ENCODE results near the gene PCCA. TPM values are rescaled to one million over a fixed set of nuclear protein-coding genes. Genes with fewer than 3 reads are reported as not detected.

PCCA gene
- total and polyA plus RNA-seq, 4 donors = 45.1 to 378 (median 110) TPM

DNA sequence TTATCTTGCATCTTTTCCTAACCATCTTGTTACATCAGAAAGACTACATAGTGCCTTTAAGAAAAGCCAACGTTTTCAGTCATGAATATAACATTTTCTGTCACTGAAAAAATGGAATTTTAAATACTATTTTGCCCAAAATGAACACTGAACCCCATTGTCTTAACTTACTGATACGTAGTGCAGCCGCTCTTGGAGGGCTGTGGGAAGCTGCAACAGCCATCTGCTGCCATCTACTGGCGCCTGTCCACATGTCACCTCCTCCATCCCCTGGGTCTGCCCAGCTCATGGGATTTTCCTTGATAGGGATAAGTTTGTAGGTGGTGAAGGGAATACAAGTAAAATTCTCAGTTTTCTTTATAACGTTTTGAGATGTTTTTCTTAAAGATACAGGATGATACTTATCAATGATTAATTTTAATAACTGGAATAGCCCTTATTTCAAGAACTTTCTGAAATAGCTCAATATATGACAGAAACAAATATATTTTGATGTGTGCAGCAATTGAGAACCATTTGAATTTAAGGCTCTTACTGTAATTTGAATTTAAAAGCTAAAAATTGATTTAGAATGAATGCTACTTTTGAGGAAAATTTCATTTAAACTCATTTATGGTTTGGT lies 426.0 kb downstream of the PCCA start:
- no peak overlapping the region for H3K4me3 ChIP-seq (ENCODE audit: low read depth, low read length)
- H3K4me1 ChIP-seq (ENCODE audit: control insufficient read depth, insufficient read depth, low read length) = peaks cover 9% of the 10 kb centered on the region
- H3K27me3 ChIP-seq (ENCODE audit: control insufficient read depth, insufficient read depth, low read length) = no peaks in the 10 kb centered on the region
- no peaks in the 10 kb centered on the region for H3K36me3 ChIP-seq (ENCODE audit: control insufficient read depth, insufficient read depth, low read length)
- 0% methylated on average over 2 of the region's 5 CpGs for WGBS (ENCODE audit: insufficient coverage)
- peak in 5 of 6 donors; percentile 71 to 95 (median 80) for DNase-seq (ENCODE audit: low read depth in 4 of 6, low spot score in 6 of 6)
- H3K27ac ChIP-seq (ENCODE audit: low read depth, low read length) = peak overlapping the region; percentile 75
- H3K9me3 ChIP-seq (ENCODE audit: control insufficient read depth, insufficient read depth, low read length) = no peaks in the 10 kb centered on the region

DNA sequence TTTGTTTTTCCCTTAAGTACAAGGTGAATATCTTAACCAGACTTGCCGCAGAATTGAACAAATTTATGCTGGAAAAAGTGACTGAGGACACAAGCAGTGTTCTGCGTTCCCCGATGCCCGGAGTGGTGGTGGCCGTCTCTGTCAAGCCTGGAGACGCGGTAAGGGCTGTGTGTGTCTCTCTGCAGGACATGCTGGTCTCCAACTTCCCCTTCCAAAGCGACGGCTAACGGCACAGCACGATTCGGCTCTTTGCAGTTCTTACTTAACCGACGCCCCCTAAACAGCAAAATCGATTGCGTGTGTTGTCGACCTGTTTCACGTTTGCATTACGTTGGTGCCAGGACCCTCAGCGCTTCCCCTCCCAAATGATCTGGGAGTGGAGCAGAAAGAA lies 426.5 kb downstream of the PCCA start:
- Histone ChIP-seq H3K27ac (ENCODE audit: low read depth, low read length) (peak overlapping the region; percentile 75), H3K4me3 (ENCODE audit: low read depth, low read length) (no peak overlapping the region)
- 50% methylated on average over 19 of the region's 20 CpGs for WGBS (ENCODE audit: insufficient coverage)

DNA sequence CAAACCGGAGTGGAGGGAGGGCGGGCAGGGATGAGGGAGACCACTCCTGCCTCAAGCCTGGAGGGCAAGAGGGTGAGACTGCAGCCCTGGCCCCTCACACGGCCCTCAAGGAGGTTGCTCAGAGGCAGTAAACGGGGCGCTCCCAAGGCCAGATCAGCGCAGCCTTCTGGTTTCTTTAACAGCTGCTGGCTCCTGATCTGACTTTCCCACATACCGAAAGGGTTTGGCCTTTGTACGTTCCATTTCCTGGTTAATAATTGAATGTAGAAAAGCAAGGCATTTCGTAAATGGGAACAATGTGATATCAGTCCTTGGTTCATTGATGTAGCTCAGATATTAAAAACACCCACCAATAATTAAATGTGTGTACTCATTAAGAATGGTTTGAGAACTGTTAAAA lies 428.2 kb downstream of the PCCA start:
- Histone ChIP-seq H3K27ac (ENCODE audit: low read depth, low read length) (peak overlapping the region; percentile 75), H3K36me3 (ENCODE audit: control insufficient read depth, insufficient read depth, low read length) (no peaks in the 10 kb centered on the region), H3K9me3 (ENCODE audit: control insufficient read depth, insufficient read depth, low read length) (no peaks in the 10 kb centered on the region), H3K27me3 (ENCODE audit: control insufficient read depth, insufficient read depth, low read length) (no peaks in the 10 kb centered on the region), H3K4me3 (ENCODE audit: low read depth, low read length) (no peak overlapping the region), H3K4me1 (ENCODE audit: control insufficient read depth, insufficient read depth, low read length) (peaks cover 6% of the 10 kb centered on the region)
- WGBS (ENCODE audit: insufficient coverage) = 86% methylated on average over 5 of the region's 9 CpGs
- DNase-seq (ENCODE audit: low read depth in 4 of 6, low spot score in 6 of 6) = no peak

More for the DNA sequence above, 426.5 kb downstream of the PCCA start:
- H3K36me3 ChIP-seq (ENCODE audit: control insufficient read depth, insufficient read depth, low read length) = no peaks in the 10 kb centered on the region
- H3K4me1 ChIP-seq (ENCODE audit: control insufficient read depth, insufficient read depth, low read length) = peaks cover 9% of the 10 kb centered on the region
- H3K9me3 ChIP-seq (ENCODE audit: control insufficient read depth, insufficient read depth, low read length) = no peaks in the 10 kb centered on the region
- DNase-seq (ENCODE audit: low read depth in 4 of 6, low spot score in 6 of 6) = no peak
- H3K27me3 ChIP-seq (ENCODE audit: control insufficient read depth, insufficient read depth, low read length) = no peaks in the 10 kb centered on the region

DNA sequence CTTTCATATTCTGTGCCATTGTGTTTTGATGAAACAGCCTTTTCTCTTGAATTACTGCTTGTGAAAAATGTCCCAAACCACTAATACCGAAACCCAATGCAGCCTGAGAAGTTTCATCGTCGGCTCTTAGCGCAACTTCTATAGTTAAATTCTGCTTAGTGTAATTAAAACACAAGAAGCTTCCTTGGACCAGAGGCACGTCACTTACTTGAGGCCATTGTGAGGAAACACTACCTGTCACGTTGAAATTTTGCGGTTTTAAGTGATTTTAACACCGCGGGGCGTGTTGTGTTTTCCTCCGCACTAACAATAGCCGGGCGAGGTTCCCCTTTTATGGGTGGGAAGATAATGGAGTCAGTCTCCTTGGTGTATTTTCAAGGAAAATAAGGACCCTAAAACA lies 428.8 kb downstream of the PCCA start:
- Histone ChIP-seq H3K27ac (ENCODE audit: low read depth, low read length) (peak overlapping the region; percentile 75), H3K4me3 (ENCODE audit: low read depth, low read length) (no peak overlapping the region), H3K9me3 (ENCODE audit: control insufficient read depth, insufficient read depth, low read length) (no peaks in the 10 kb centered on the region), H3K27me3 (ENCODE audit: control insufficient read depth, insufficient read depth, low read length) (no peaks in the 10 kb centered on the region), H3K4me1 (ENCODE audit: control insufficient read depth, insufficient read depth, low read length) (peaks cover 8% of the 10 kb centered on the region), H3K36me3 (ENCODE audit: control insufficient read depth, insufficient read depth, low read length) (no peaks in the 10 kb centered on the region)
- no peak for DNase-seq (ENCODE audit: low read depth in 4 of 6, low spot score in 6 of 6)
- 57% methylated on average over 5 of the region's 13 CpGs for WGBS (ENCODE audit: insufficient coverage)

DNA sequence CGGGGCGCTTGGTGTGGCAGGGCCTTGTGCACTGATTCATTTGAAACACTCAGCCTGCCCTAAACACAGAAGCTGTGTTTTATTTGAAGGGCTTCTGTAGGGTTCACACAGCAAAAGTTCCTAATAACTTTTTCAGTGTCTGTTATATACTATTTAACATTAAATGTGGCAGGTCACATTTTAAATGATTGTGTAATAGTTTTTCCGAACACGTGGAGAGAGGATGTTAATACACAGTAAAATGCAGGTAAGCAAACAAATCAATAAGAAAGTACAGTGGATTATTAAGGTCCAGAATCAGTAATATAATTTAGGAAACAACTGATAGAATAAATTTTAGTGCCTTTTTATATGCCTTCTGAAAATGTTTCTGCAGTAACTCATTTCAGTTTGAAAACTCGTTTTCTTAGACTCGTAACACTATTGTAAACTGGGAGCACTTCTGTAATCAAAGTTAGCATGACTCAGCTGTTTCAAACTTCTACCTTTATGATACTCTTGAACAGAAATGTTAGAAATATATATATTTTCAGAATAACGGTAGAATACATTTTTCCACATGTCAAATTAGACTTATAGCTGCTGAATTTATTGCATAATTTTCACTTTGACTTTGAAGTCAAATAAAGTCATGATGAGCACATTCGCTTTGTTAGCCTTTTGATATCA lies 429.6 kb downstream of the PCCA start:
- no CpG with 5 or more reads among the region's 8 CpGs for WGBS (ENCODE audit: insufficient coverage)
- Histone ChIP-seq H3K9me3 (ENCODE audit: control insufficient read depth, insufficient read depth, low read length) (no peaks in the 10 kb centered on the region), H3K4me1 (ENCODE audit: control insufficient read depth, insufficient read depth, low read length) (peaks cover 5% of the 10 kb centered on the region), H3K36me3 (ENCODE audit: control insufficient read depth, insufficient read depth, low read length) (no peaks in the 10 kb centered on the region), H3K27me3 (ENCODE audit: control insufficient read depth, insufficient read depth, low read length) (no peaks in the 10 kb centered on the region), H3K27ac (ENCODE audit: low read depth, low read length) (peak overlapping the region; percentile 75), H3K4me3 (ENCODE audit: low read depth, low read length) (no peak overlapping the region)
- no peak for DNase-seq (ENCODE audit: low read depth in 4 of 6, low spot score in 6 of 6)

- Histone ChIP-seq H3K27me3 (ENCODE audit: control insufficient read depth, insufficient read depth, low read length) (no peaks in the 10 kb centered on the region), H3K4me1 (ENCODE audit: control insufficient read depth, insufficient read depth, low read length) (peaks cover 5% of the 10 kb centered on the region), H3K36me3 (ENCODE audit: control insufficient read depth, insufficient read depth, low read length) (peaks cover 4% of the 10 kb centered on the region), H3K9me3 (ENCODE audit: control insufficient read depth, insufficient read depth, low read length) (no peaks in the 10 kb centered on the region), H3K27ac (ENCODE audit: low read depth, low read length) (peak overlapping the region; percentile 75), H3K4me3 (ENCODE audit: low read depth, low read length) (no peak overlapping the region)
- DNase-seq (ENCODE audit: low read depth in 4 of 6, low spot score in 6 of 6) = no peak
- 100% methylated on average over 7 of the region's 9 CpGs for WGBS (ENCODE audit: insufficient coverage)
Observed at GRCh38 chr13:100519626-100520025, 430.7 kb downstream of the PCCA start.

DNA sequence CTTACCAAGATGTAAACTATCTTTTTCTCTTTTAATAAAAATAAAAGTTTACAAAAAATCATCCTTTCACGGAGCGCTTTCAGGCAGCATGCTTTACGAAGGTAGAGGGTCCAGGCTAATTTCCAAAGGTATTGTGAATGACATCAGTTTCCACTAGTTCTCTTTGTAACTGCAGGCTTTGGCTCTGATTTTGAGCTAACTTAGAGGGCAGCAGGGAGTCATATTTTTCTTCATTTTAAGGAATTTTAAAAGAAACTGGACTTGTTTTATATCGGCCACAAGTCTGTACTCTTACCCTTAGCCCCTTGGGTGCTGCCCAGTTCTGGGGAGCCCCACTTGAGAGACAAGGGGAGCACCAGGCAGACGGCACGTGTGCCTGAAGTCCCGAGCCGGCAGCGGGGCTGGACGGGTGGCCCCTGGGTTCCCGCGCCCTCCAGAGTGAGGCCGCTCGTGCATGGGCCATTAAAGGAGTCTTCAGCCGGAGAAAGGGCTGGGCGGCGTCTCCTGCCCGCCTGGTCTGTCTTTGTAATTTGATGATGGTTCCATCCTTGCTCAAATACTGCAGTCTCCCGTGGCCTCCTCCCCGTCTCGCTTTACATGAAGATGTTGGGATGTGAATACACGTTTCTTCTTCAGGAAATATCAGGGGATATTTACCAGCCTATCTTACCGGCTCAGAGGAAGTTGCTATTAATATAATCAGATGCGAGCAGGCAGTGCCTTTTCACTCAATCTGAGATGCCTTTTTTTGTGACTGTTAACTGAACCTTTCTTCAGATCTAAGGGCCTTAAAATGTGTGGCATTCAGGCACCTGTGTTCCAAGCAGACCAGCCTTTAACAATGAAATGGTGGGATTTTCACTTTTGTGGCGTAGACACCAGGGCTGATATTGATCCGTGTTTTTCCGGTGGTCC lies 432.3 kb downstream of the PCCA start:
- Histone ChIP-seq H3K4me3 (ENCODE audit: low read depth, low read length) (no peak overlapping the region), H3K9me3 (ENCODE audit: control insufficient read depth, insufficient read depth, low read length) (no peaks in the 10 kb centered on the region), H3K27ac (ENCODE audit: low read depth, low read length) (peak overlapping the region; percentile 82), H3K27me3 (ENCODE audit: control insufficient read depth, insufficient read depth, low read length) (no peaks in the 10 kb centered on the region), H3K4me1 (ENCODE audit: control insufficient read depth, insufficient read depth, low read length) (peaks cover 14% of the 10 kb centered on the region), H3K36me3 (ENCODE audit: control insufficient read depth, insufficient read depth, low read length) (peaks cover 6% of the 10 kb centered on the region)
- WGBS (ENCODE audit: insufficient coverage) = 48% methylated on average over 18 of the region's 27 CpGs
- peak in 2 of 6 donors; percentile 52 to 61 for DNase-seq (ENCODE audit: low read depth in 4 of 6, low spot score in 6 of 6)

DNA sequence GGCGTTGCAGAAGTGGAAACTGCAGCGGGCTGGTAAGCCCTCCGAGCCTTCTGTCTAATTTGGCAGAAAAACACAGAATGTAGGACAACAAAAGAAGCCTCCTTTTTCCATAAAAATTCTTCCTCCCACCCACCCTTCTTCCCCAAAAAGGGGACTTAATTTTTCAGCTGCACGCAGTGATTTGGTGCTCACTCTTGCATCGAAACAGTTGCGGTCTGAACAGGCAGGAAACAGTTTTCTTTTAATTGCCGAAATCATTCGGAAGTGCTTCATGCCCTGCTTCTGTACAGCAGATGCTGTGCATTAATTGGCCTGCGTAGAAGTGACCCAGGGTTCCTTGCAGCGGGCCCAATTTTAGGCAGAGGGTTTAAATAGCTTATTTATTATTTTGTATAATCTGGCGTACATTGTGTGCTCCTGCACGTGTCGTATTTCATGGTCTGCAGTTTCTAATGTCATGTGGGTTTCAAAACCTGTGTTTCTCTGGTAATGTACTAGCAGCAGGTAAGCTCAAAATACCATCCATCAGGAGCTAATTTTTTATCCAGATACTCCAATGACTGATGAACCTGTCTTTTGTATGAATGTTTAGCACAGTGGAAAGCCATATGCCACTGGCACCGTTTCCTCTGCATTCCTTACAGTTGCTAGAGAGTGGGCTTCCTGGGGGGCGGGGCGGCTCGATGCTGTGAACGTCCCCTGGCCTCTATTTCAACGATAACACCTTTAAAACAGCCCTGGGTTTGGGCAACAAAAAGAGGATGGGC lies 433.1 kb downstream of the PCCA start:
- Histone ChIP-seq H3K27me3 (ENCODE audit: control insufficient read depth, insufficient read depth, low read length) (no peaks in the 10 kb centered on the region), H3K9me3 (ENCODE audit: control insufficient read depth, insufficient read depth, low read length) (no peaks in the 10 kb centered on the region), H3K27ac (ENCODE audit: low read depth, low read length) (peak overlapping the region; percentile 82), H3K4me3 (ENCODE audit: low read depth, low read length) (no peak overlapping the region), H3K36me3 (ENCODE audit: control insufficient read depth, insufficient read depth, low read length) (peaks cover 12% of the 10 kb centered on the region), H3K4me1 (ENCODE audit: control insufficient read depth, insufficient read depth, low read length) (peaks cover 16% of the 10 kb centered on the region)
- 52% methylated on average over 15 of the region's 19 CpGs for WGBS (ENCODE audit: insufficient coverage)
- DNase-seq (ENCODE audit: low read depth in 4 of 6, low spot score in 6 of 6) = peak in 2 of 6 donors; percentile 57 to 74

Measured in spinal cord (tissue), 10 donors.